GM18951 (cell line): ENCODE results near the gene CSAG3.
"Not testable (repeated sequence)": the region's sequence is repeated elsewhere in the genome, so short reads cannot be mapped to it uniquely, and the experiment has no call there.

Experiments used
- POLR2A ChIP-seq: IDR thresholded peaks from 4 replicates; pipeline ENCODE4 v1.6.1; 2011; ENCODE audit warnings: mild to moderate bottlenecking; ENCODE audit not compliant: insufficient read length, insufficient read depth; ENCODE audit errors: extremely low read depth
- in situ Hi-C: fragments of 300-500 bp; cut with MboI; formaldehyde crosslinking; loops from one replicate; pipeline ENCODE4 v1.12.0; 2022; ENCODE audit warnings: low sequenced_read_pairs, mixed read lengths, inconsistent platforms; ENCODE audit not compliant: unreplicated experiment

CSAG3 gene

DNA sequence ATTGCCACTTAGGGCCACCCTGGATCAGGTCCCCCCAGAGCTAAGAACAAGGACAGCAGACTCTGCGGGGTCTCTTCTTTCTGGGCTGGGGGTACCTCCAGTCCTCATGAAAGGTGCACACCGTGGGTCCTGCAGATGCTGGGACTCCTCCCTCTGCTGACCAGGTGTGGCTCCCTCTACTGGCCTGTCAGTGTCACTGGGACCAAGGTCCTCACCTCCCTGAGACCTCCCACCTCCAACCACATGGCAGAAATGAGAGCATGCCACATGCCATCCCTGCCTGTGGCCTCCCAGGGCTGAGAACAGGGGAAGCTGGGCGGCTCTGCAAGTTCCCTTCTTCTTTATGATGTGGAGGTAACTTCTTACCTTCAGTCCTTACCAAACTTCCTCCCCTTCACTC, 28.0 kb downstream of the CSAG3 start:
- in situ Hi-C loops, result not testable (repeated sequence)

- TF ChIP-seq POLR2A, result no peak
- in situ Hi-C loops, result no loop called here
Measured at GRCh38 chrX:152798945-152799344, 39.9 kb downstream of the CSAG3 start.

- no peak for TF ChIP-seq POLR2A
- in situ Hi-C loops, result no loop called here
Measured at GRCh38 chrX:152806035-152806434, 47.0 kb downstream of the CSAG3 start.
